SH-SY5Y (cell line): ENCODE results near the gene PRDM15.

Experiments
- GATA2 ChIP-seq: IDR thresholded peaks from 2 replicates; pipeline ENCODE4 v1.6.1; 2011; ENCODE audit warnings: mild to moderate bottlenecking, low read depth, low read length
- GATA3 ChIP-seq: IDR thresholded peaks from 2 replicates; pipeline ENCODE4 v1.6.1; 2011; ENCODE audit warnings: low read depth, mild to moderate bottlenecking, low read length, moderate library complexity

GRCh38 chr21:41903559-41904351 lies 24.6 kb upstream of the PRDM15 start:
- TF ChIP-seq GATA2 (no peak), GATA3 (no peak)
